IMR-90 (cell line): Measurements from ENCODE around the gene GK. TPM values are rescaled to one million over a fixed set of nuclear protein-coding genes. Genes with fewer than 3 reads are reported as not detected.

Experiments used
- ATAC-seq: fragments of 200-7000 bp; cut with Tn5 transposase; 2 replicates; pipeline ENCODE4 v1.9.1; 2020; ENCODE audit warnings: low read depth, mild to moderate bottlenecking, moderate library complexity
- BruUV-seq: library from RNA; stranded (reverse); fragments of 400-500 nt; replicated peaks from 2 replicates; lab custom pipeline; 2021; lab: Mats Ljungman, UMichigan
- CTCF ChIA-PET: fragments of 300-600 bp; formaldehyde crosslinking; extraction: SDS; loops from one replicate; lab custom pipeline; 2021; ENCODE audit warnings: antibody characterized with exemption; lab: Yijun Ruan, JAX
- POLR2A ChIA-PET: fragments of 300-600 bp; sonication (Branson Sonifier 250); formaldehyde crosslinking; loops from one replicate; lab custom pipeline; 2022; ENCODE audit warnings: antibody characterized with exemption; ENCODE audit not compliant: unreplicated experiment; lab: Charles Lee
- DNase-seq: peaks from one replicate; pipeline ENCODE4 v3.0.0; 2013
- H2AFZ ChIP-seq: replicated peaks from 2 replicates; pipeline ENCODE3; 2013; ENCODE audit warnings: low read length, mild to moderate bottlenecking; ENCODE audit not compliant: poor library complexity
- H2AK5ac ChIP-seq: 2 replicates; pipeline ENCODE4 v1.6.1; 2013; ENCODE audit warnings: low read depth, low read length, inconsistent platforms
- H2AK9ac ChIP-seq: replicated peaks from 2 replicates; pipeline ENCODE3; 2013; ENCODE audit warnings: mild to moderate bottlenecking, low read depth, low read length, moderate library complexity; ENCODE audit not compliant: poor library complexity
- H2BK120ac ChIP-seq: 2 replicates; pipeline ENCODE4 v1.6.1; 2013; ENCODE audit warnings: low read depth, low read length, inconsistent platforms
- H2BK15ac ChIP-seq: 3 replicates; pipeline ENCODE4 v1.6.1; 2013; ENCODE audit warnings: low read depth, low read length, inconsistent platforms
- H2BK20ac ChIP-seq: 2 replicates; pipeline ENCODE4 v1.6.1; 2013; ENCODE audit warnings: low read depth, mild to moderate bottlenecking, inconsistent platforms, low read length, moderate library complexity
- H2BK5ac ChIP-seq: 2 replicates; pipeline ENCODE4 v1.6.1; 2013; ENCODE audit warnings: mild to moderate bottlenecking, low read depth, low read length, inconsistent platforms; ENCODE audit not compliant: poor library complexity, severe bottlenecking
- H3K14ac ChIP-seq: replicated peaks from 2 replicates; pipeline ENCODE4 v1.6.1; 2013; ENCODE audit warnings: low read depth, low read length, inconsistent platforms
- H3K18ac ChIP-seq: 2 replicates; pipeline ENCODE4 v1.6.1; 2013; ENCODE audit warnings: low read depth, low read length, control low read depth
- H3K23ac ChIP-seq: 2 replicates; pipeline ENCODE4 v1.6.1; 2013; ENCODE audit warnings: low read depth, low read length, inconsistent platforms
- H3K27ac ChIP-seq: 2 replicates; pipeline ENCODE4 v1.5.1; 2013; ENCODE audit warnings: mild to moderate bottlenecking, control low read depth, low read length; ENCODE audit not compliant: insufficient read depth
- H3K27me3 ChIP-seq: 2 replicates; pipeline ENCODE4 v1.6.1; 2013; ENCODE audit warnings: low read length; ENCODE audit not compliant: control insufficient read depth, insufficient read depth
- H3K36me3 ChIP-seq: 2 replicates; pipeline ENCODE4 v1.6.1; 2013; ENCODE audit warnings: low read length, mixed read lengths; ENCODE audit not compliant: control insufficient read depth, insufficient read depth
- H3K4ac ChIP-seq: 2 replicates; pipeline ENCODE4 v1.6.1; 2013; ENCODE audit warnings: low read depth, low read length, inconsistent platforms
- H3K4me1 ChIP-seq: 2 replicates; pipeline ENCODE4 v1.6.1; 2013; ENCODE audit warnings: low read length, mixed read lengths; ENCODE audit not compliant: control insufficient read depth, insufficient read depth
- H3K4me2 ChIP-seq: 2 replicates; pipeline ENCODE4 v1.6.1; 2013; ENCODE audit warnings: low read depth, mild to moderate bottlenecking, control low read depth, low read length, moderate library complexity
- H3K4me3 ChIP-seq: 2 replicates; pipeline ENCODE4 v1.5.1; 2013; ENCODE audit warnings: low read depth, mild to moderate bottlenecking, control low read depth, low read length, moderate library complexity; ENCODE audit not compliant: insufficient read depth
- H3K56ac ChIP-seq: 2 replicates; pipeline ENCODE4 v1.6.1; 2013; ENCODE audit warnings: low read length, inconsistent platforms; ENCODE audit not compliant: insufficient read depth; ENCODE audit errors: extremely low read depth
- H3K79me1 ChIP-seq, 2 experiments: 2 replicates each; pipeline ENCODE4 v1.6.1; 2013; ENCODE audit warnings: low read length in 2 of 2, inconsistent platforms in 1 of 2, low read depth in 1 of 2
- H3K9ac ChIP-seq: 2 replicates; pipeline ENCODE4 v1.6.1; 2013; ENCODE audit warnings: low read depth, low read length, control low read depth
- H3K9me1 ChIP-seq: 2 replicates; pipeline ENCODE4 v1.6.1; 2013; ENCODE audit warnings: low read length, inconsistent platforms; ENCODE audit not compliant: insufficient read depth
- H3K9me3 ChIP-seq: 2 replicates; pipeline ENCODE4 v1.6.1; 2013; ENCODE audit warnings: low read length; ENCODE audit not compliant: control insufficient read depth, insufficient read depth
- H4K20me1 ChIP-seq: 2 replicates; pipeline ENCODE4 v1.6.1; 2013; ENCODE audit warnings: low read length, inconsistent platforms; ENCODE audit not compliant: insufficient read depth
- H4K5ac ChIP-seq: 2 replicates; pipeline ENCODE4 v1.6.1; 2013; ENCODE audit warnings: mild to moderate bottlenecking, low read depth, low read length, control low read depth
- H4K8ac ChIP-seq, 2 experiments: 2 replicates each; pipeline ENCODE4 v1.6.1; 2013; ENCODE audit warnings: low read depth in 2 of 2, low read length in 2 of 2, control low read depth in 1 of 2, inconsistent platforms in 1 of 2
- H4K91ac ChIP-seq: 2 replicates; pipeline ENCODE4 v1.6.1; 2013; ENCODE audit warnings: low read depth, low read length, inconsistent platforms; ENCODE audit not compliant: insufficient read depth
- BHLHE40 ChIP-seq: fragments of 150-350 bp; IDR thresholded peaks from 2 replicates; pipeline ENCODE4 v1.6.1; 2016; ENCODE audit warnings: mild to moderate bottlenecking, low read depth, low read length
- CEBPB ChIP-seq: IDR thresholded peaks from 2 replicates; pipeline ENCODE4 v1.6.1; 2012; ENCODE audit warnings: low read depth, low read length, improper control_type of control experiment
- CHD1 ChIP-seq: IDR thresholded peaks from 2 replicates; pipeline ENCODE4 v1.6.1; 2012; ENCODE audit warnings: low read depth, low read length, improper control_type of control experiment
- CTCF ChIP-seq: conservative IDR thresholded peaks from 2 replicates; pipeline ENCODE4 v1.5.1; 2012; ENCODE audit warnings: mild to moderate bottlenecking, low read depth, low read length, improper control_type of control experiment
- FOS ChIP-seq: fragments of 150-350 bp; IDR thresholded peaks from 2 replicates; pipeline ENCODE4 v1.6.1; 2016; ENCODE audit warnings: low read depth, low read length
- MAFK ChIP-seq: IDR thresholded peaks from 2 replicates; pipeline ENCODE4 v1.6.1; 2012; ENCODE audit warnings: low read depth, low read length, improper control_type of control experiment
- MAZ ChIP-seq: IDR thresholded peaks from 2 replicates; pipeline ENCODE4 v1.6.1; 2012; ENCODE audit warnings: low read depth, mild to moderate bottlenecking, low read length, improper control_type of control experiment, moderate library complexity, borderline replicate concordance
- MXI1 ChIP-seq: IDR thresholded peaks from 2 replicates; pipeline ENCODE4 v1.6.1; 2012; ENCODE audit warnings: low read depth, mild to moderate bottlenecking, low read length, moderate library complexity, borderline replicate concordance
- NFE2L2 ChIP-seq: fragments of 150-350 bp; IDR thresholded peaks from 2 replicates; pipeline ENCODE4 v1.6.1; 2016; ENCODE audit warnings: low read depth, mild to moderate bottlenecking, low read length
- RCOR1 ChIP-seq: IDR thresholded peaks from 2 replicates; pipeline ENCODE4 v1.6.1; 2012; ENCODE audit warnings: mild to moderate bottlenecking, low read length, improper control_type of control experiment; ENCODE audit not compliant: insufficient replicate concordance
- RFX5 ChIP-seq: IDR thresholded peaks from 2 replicates; pipeline ENCODE4 v1.8.0; 2012; ENCODE audit warnings: low read depth, mild to moderate bottlenecking, low read length, moderate library complexity
- WGBS, 2 experiments: methylation state at CpG; one replicate each; pipeline versions ENCODE4 v1.1.5 to v1.1.7; 2013; ENCODE audit warnings: missing lambda C conversion rate in 2 of 2; ENCODE audit not compliant: insufficient read length in 1 of 2; ENCODE audit errors: extremely low coverage in 2 of 2; 5-methylcytosine and 5-hydroxymethylcytosine counted together
- dilution Hi-C: fragments of 300-500 bp; cut with HindIII; formaldehyde crosslinking; loops from one replicate; pipeline ENCODE4 v1.14.3; 2018; ENCODE audit warnings: low sequenced_read_pairs; ENCODE audit not compliant: unreplicated experiment
- in situ Hi-C: fragments of 300-500 bp; cut with MboI; formaldehyde crosslinking; loops from 3 replicates; pipeline ENCODE4 v1.14.3; 2019; ENCODE audit warnings: low sequenced_read_pairs, inconsistent platforms, mixed read lengths
- intact Hi-C: fragments of 100-400 bp; cut with micrococcal nuclease; formaldehyde crosslinking; loops from 2 replicates; pipeline ENCODE4 v1.10.0; 2022
- polyA plus RNA-seq, 3 experiments: library from polyadenylated mRNA; depleted of rRNA; stranded (reverse); fragments of >200 nt; gene quantifications; 2 replicates each; pipeline ENCODE4 v1.2.3, GENCODE V29; 2012; ENCODE audit warnings: low replicate concordance in 1 of 3
- total RNA-seq: library from RNA; depleted of rRNA; stranded (reverse); fragments of >200 nt; gene quantifications from 2 replicates; pipeline ENCODE4 v1.2.3, GENCODE V29; 2012

The GK gene
- total and polyA plus RNA-seq, 2 of the 4 experiments (the other 2 are of a cell fraction), result 7.6 to 9.3 TPM

- no peak overlapping the region for H3K9ac ChIP-seq
- intact Hi-C loops (no loop called here), in situ Hi-C loops (no loop called here), dilution Hi-C loops (no loop called here)
- no peak overlapping the region for H3K4ac ChIP-seq
- no peak overlapping the region for H2BK5ac ChIP-seq
- H3K27ac ChIP-seq, result no peak overlapping the region
- no peak overlapping the region for H2AK9ac ChIP-seq
- DNase-seq (no peak), ATAC-seq (no peak)
- no peak overlapping the region for H3K18ac ChIP-seq
- H2BK15ac ChIP-seq, result no peak overlapping the region
- WGBS, 2 experiments, result 51% methylated on average over 2 of the region's 3 CpGs; no CpG with 5 or more reads in 1 of the 2 experiments
- no peak overlapping the region for H3K14ac ChIP-seq
- H2AK5ac ChIP-seq, result no peak overlapping the region
- no peak for TF ChIP-seq MAFK
- no peak for TF ChIP-seq CEBPB
- TF ChIP-seq CHD1, result no peak
- TF ChIP-seq RFX5, result no peak
- TF ChIP-seq CTCF, result no peak
- no peak for TF ChIP-seq BHLHE40
- no peak for TF ChIP-seq FOS
- no peak for TF ChIP-seq NFE2L2
- TF ChIP-seq MAZ, result no peak
- TF ChIP-seq RCOR1, result no peak
- TF ChIP-seq MXI1, result no peak
- H3K27me3 ChIP-seq, result no peaks in the 10 kb centered on the region
- no peak overlapping the region for H3K56ac ChIP-seq
- H2BK120ac ChIP-seq, result no peak overlapping the region
- ChIA-PET CTCF (interaction anchor here (0.6 kb wide), 1 partner anchor 60 kb away, joined by 3 read pairs; no protein-coding TSS in a partner anchor), POLR2A (interaction anchor here (0.7 kb wide), 1 partner anchor 388 kb away, joined by 5 read pairs; no protein-coding TSS in a partner anchor)
- no peak overlapping the region for H4K8ac ChIP-seq
- no peak overlapping the region for H2AFZ ChIP-seq
- peaks cover 13% of the 10 kb centered on the region for H3K36me3 ChIP-seq
- no peak overlapping the region for H2BK20ac ChIP-seq
- no peak overlapping the region for H4K91ac ChIP-seq
- H3K79me1 ChIP-seq, result no peaks in the 10 kb centered on the region
- no TSS peak for BruUV-seq
- no peak overlapping the region for H4K5ac ChIP-seq
- H3K9me3 ChIP-seq, result no peaks in the 10 kb centered on the region
- no peak overlapping the region for H3K23ac ChIP-seq
- no peak overlapping the region for H3K4me2 ChIP-seq
- no peaks in the 10 kb centered on the region for H4K20me1 ChIP-seq
- H3K4me1 ChIP-seq, result no peaks in the 10 kb centered on the region
- H3K9me1 ChIP-seq, result no peaks in the 10 kb centered on the region
- no peak overlapping the region for H3K4me3 ChIP-seq
Observed at GRCh38 chrX:30674799-30675198, 21.6 kb downstream of the GK start.
